Gastroesophageal sphincter (tissue), 4 donors: ENCODE data around the gene FAM24B. TPM values are rescaled to one million over a fixed set of nuclear protein-coding genes. Genes with fewer than 3 reads are reported as not detected.
"Not testable (repeated sequence)": the region's sequence is repeated elsewhere in the genome, so short reads cannot be mapped to it uniquely, and the experiment has no call there.

ENCODE experiments used
- ATAC-seq: fragments of 150-250 bp; one replicate; pipeline ENCODE4 v1.9.1; 2016; ENCODE audit warnings: mild to moderate bottlenecking, moderate library complexity
- H3K27ac ChIP-seq, 4 donors: fragments of 200-600 bp; sonication (generic) in 3 of 4; 1 replicate in 3 of 4; 2 replicates in 1 of 4; pipeline ENCODE4 v1.5.1; 2016 to 2019
- H3K27me3 ChIP-seq: fragments of 200-600 bp; sonication (generic); one replicate; pipeline ENCODE4 v1.5.1; 2019
- H3K36me3 ChIP-seq, 2 donors: fragments of 200-600 bp; sonication (generic); one replicate each; pipeline ENCODE4 v1.5.1; 2019; ENCODE audit warnings: control low read depth in 1 of 2
- H3K4me1 ChIP-seq, 3 donors: fragments of 200-600 bp; sonication (generic); 1 replicate in 2 of 3; 2 replicates in 1 of 3; pipeline ENCODE4 v1.5.1; 2016 to 2019; ENCODE audit warnings: control low read depth in 2 of 3
- H3K4me3 ChIP-seq, 2 donors: fragments of 200-600 bp; sonication (generic); one replicate each; pipeline ENCODE4 v1.5.1; 2019; ENCODE audit warnings: mild to moderate bottlenecking in 1 of 2, moderate library complexity in 1 of 2
- H3K9me3 ChIP-seq, 3 donors: fragments of 200-600 bp; sonication (generic); one replicate each; pipeline ENCODE4 v1.5.1; 2017 to 2019; ENCODE audit warnings: control low read depth in 2 of 3
- CTCF ChIP-seq, 4 experiments: fragments of 200-600 bp in 2 of 4; fragments of 450-650 bp in 2 of 4; sonication (generic) in 1 of 4; IDR thresholded peaks; one replicate each; pipeline ENCODE4 v1.5.1; 2017 to 2019; ENCODE audit warnings: antibody characterized with exemption in 4 of 4, mild to moderate bottlenecking in 2 of 4, moderate library complexity in 2 of 4
- EP300 ChIP-seq: sonication (generic); formaldehyde crosslinking; IDR thresholded peaks from one replicate; pipeline ENCODE4 v1.6.1; 2017; ENCODE audit warnings: antibody characterized with exemption, mild to moderate bottlenecking
- POLR2A ChIP-seq, 2 donors: fragments of 450-650 bp; IDR thresholded peaks; one replicate each; pipeline ENCODE4 v1.6.1; 2017; ENCODE audit warnings: antibody characterized with exemption in 2 of 2, mild to moderate bottlenecking in 2 of 2, moderate library complexity in 1 of 2
- POLR2AphosphoS5 ChIP-seq: sonication (generic); formaldehyde crosslinking; IDR thresholded peaks from one replicate; pipeline ENCODE4 v1.6.1; 2017; ENCODE audit warnings: antibody characterized with exemption
- WGBS, 2 donors: methylation state at CpG; one replicate each; pipeline ENCODE4 v1.1.5; 2018; ENCODE audit warnings: low coverage in 1 of 2; 5-methylcytosine and 5-hydroxymethylcytosine counted together
- total RNA-seq, 4 donors: library from RNA; depleted of rRNA; stranded (reverse); fragments of >200 nt; gene quantifications; one replicate each; pipeline ENCODE4 v1.1.0, GENCODE V29; 2016

The FAM24B gene
- total RNA-seq, 4 donors from 2014 or later: 1.6 to 2.8 (median 2.6) TPM; not detected in 1

GRCh38 chr10:122876467-122876855 is 2.9 kb downstream of the FAM24B start:
- no peak overlapping the region for H3K4me3 ChIP-seq
- TF ChIP-seq EP300 (no peak), CTCF (IDR thresholded peaks at IDR 0.05) (no peak), POLR2A (IDR thresholded peaks at IDR 0.05) (no peak), POLR2AphosphoS5 (no peak)
- H3K36me3 ChIP-seq: no peaks in the 10 kb centered on the region
- no peak for ATAC-seq
- no peak overlapping the region for H3K27ac ChIP-seq
- H3K9me3 ChIP-seq: no peaks in the 10 kb centered on the region
- H3K27me3 ChIP-seq: no peaks in the 10 kb centered on the region
- H3K4me1 ChIP-seq: peaks cover 0 to 19% (median 3%) of the 10 kb centered on the region in 3 donors
- WGBS, 2 donors: 73 to 83% methylated on average over 1 of the region's 1 CpG

- TF ChIP-seq CTCF (IDR thresholded peaks at IDR 0.05) (no peak), POLR2AphosphoS5 (no peak), EP300 (no peak)
- Histone ChIP-seq H3K27ac (no peak overlapping the region), H3K36me3 (no peaks in the 10 kb centered on the region), H3K9me3 (no peaks in the 10 kb centered on the region), H3K4me1 (peaks cover 0 to 19% (median 3%) of the 10 kb centered on the region in 3 donors), H3K27me3 (no peaks in the 10 kb centered on the region), H3K4me3 (no peak overlapping the region)
- 45% methylated on average over 5 to 6 of the region's 6 CpGs for WGBS, 2 donors
- ATAC-seq: no peak
Observed at GRCh38 chr10:122875843-122876466, 3.4 kb downstream of the FAM24B start.

- H3K36me3 ChIP-seq, H3K4me3 ChIP-seq, H3K27ac ChIP-seq, H3K27me3 ChIP-seq, H3K9me3 ChIP-seq, ATAC-seq, H3K4me1 ChIP-seq: not testable (repeated sequence)
- 100% methylated on average over 1 of the region's 2 CpGs; no CpG with 5 or more reads in 1 of the 2 donors for WGBS, 2 donors
Observed at GRCh38 chr10:122871947-122872346, 7.4 kb downstream of the FAM24B start.

GRCh38 chr10:122868768-122869167 is 10.6 kb downstream of the FAM24B start:
- not testable (repeated sequence) for H3K4me1 ChIP-seq, H3K36me3 ChIP-seq, H3K9me3 ChIP-seq, H3K4me3 ChIP-seq, H3K27me3 ChIP-seq, H3K27ac ChIP-seq, ATAC-seq
- 100% methylated on average over 1 of the region's 2 CpGs for WGBS, 2 donors

- not testable (repeated sequence) for H3K36me3 ChIP-seq, H3K9me3 ChIP-seq, H3K27me3 ChIP-seq, H3K4me1 ChIP-seq, H3K4me3 ChIP-seq, ATAC-seq, H3K27ac ChIP-seq
- 81 to 85% methylated on average over 2 of the region's 3 CpGs for WGBS, 2 donors
Observed at GRCh38 chr10:122866757-122867482, 12.5 kb downstream of the FAM24B start.

GRCh38 chr10:122864901-122865300 is 14.5 kb downstream of the FAM24B start:
- TF ChIP-seq EP300: no peak
- TF ChIP-seq POLR2AphosphoS5: no peak
- TF ChIP-seq CTCF (IDR thresholded peaks at IDR 0.05): no peak
- no peak for TF ChIP-seq POLR2A (IDR thresholded peaks at IDR 0.05)
- H3K9me3 ChIP-seq: no peaks in the 10 kb centered on the region
- no peaks in the 10 kb centered on the region for H3K36me3 ChIP-seq
- no peaks in the 10 kb centered on the region for H3K27me3 ChIP-seq
- WGBS, 2 donors: 85 to 92% methylated on average over 1 of the region's 1 CpG
- H3K4me1 ChIP-seq: no peaks in the 10 kb centered on the region
- no peak overlapping the region for H3K27ac ChIP-seq
- no peak for ATAC-seq
- no peak overlapping the region for H3K4me3 ChIP-seq
